HK-2 (cell line): ENCODE results near the gene HSD17B2.

Experiments used
- DNase-seq: peaks from one replicate; pipeline ENCODE4 v3.0.0-alpha.2; 2018; ENCODE audit not compliant: unreplicated experiment

Gene HSD17B2

GRCh38 chr16:82049484-82049883 lies 14.4 kb downstream of the HSD17B2 start:
- no peak for DNase-seq

- DNase-seq: no peak
Observed at GRCh38 chr16:82050506-82050905, 15.5 kb downstream of the HSD17B2 start.

DNA sequence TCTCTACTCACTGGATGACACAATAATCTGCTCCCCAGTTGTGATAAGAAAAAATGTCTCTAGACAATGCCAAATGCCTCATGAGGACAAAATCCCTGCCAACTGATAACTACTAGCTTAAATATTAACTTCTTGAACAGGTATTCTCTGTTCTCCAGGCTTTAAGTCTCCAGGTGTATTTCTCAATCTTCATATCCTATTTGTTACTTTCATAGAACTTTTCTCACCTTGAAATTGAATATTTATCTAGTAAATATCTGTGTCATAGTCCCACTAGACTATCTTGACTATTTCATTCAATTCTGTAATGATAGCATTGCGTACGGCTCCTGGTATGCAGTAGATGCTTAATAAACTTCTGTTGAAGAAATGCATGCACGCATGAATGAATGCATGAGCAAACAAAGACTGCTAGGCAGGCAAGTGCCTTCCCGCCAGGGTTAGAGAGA lies 15.9 kb downstream of the HSD17B2 start:
- no peak for DNase-seq

DNA sequence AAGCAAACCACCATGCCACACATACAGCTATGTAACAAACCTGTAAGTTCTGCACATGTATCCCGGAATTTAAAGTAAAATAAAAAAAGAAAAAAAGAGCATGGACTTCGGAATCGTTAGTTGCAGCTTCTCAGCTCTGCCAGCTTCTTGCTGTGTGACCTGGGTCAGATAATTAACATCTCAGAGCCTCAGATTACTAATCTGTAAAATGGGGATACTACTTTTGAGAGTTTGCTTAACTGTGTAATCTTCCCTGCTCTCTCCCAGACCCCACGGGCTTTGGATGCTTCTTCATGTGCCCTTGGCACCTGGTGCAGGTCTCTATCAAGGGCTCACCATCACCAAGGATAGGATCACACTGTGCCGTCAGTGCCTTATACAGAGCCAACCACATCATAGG lies 16.6 kb downstream of the HSD17B2 start:
- DNase-seq: no peak

DNA sequence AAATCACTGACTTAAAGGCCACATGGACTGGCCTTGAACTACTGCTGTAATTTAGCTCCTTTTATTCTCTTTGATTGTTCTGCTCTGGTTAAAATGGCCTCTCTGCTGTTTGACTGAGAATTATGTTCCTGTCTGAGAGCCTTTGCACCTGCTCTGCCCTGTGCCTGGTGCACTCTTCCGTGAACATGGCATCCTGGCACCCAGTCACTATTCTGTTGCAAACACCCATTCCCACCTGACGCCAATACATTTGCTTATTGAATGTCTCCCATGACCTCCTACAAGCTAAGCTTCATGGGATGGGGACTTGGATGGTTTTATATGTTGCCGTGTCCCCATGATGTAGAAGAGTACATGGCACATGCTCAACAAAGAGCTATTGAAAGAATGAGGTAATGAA lies 20.1 kb downstream of the HSD17B2 start:
- DNase-seq: no peak

- DNase-seq: no peak
Observed at GRCh38 chr16:82055728-82056549, 20.9 kb downstream of the HSD17B2 start.

- DNase-seq: no peak
Observed at GRCh38 chr16:82056550-82056896, 21.5 kb downstream of the HSD17B2 start.

DNA sequence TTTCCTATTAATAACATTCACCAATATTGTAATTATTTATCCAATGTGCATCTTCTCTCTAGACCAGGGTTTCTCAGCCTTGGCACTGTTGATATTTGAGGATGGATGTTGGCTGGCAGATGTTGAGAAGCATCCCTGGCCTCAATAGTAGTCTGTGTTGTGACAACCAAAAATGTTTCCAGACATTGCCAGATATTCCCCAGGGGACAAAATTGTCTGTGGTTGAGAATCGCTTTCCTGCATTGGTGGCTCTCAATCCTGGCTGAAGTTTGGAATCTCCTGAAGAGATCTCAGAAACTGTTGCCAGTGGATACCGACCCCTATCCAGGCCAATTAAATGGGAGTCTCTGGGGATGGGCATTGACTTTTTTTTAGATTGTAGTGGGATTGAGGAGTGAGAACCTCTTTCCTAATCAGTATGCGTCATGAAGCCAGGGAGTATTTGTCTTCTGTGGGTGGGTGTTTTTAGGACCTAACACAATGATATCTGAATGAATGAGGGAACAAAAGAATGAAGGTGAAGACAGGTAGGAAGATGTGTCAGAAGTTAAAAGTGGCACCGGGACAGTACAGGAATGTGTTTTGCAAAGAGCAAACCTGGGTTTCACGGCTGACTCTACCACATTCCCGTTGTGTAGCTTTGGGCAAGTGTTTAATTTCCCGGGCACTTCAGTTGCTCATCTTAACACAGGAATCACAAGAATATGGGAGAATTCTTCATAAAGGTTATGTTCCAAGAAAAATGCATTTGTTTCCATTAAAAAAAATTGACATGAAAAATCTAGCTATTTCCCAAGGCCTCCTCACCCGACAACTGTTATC lies 24.3 kb downstream of the HSD17B2 start:
- no peak for DNase-seq

DNA sequence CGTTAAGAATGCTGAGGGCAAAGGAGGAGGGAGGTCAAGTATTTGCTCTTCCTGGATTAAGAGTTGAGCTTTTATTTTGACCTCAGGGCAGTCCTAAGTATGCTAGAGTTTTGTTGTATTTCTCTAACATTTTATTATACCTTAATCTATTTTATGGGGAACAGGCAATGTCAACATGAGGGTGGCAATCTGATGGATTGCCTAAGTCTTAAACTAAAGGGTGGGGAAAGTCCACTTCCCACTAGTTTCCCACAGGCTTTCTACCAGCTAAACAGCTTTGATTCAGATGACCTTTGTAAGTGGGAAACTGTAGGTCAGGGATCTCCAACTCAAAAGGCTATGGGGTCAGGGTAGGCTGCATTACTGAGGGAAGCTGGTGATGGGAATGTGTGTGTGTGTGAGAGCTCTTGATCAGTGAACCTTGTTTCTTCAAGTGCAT lies 24.9 kb downstream of the HSD17B2 start:
- no peak for DNase-seq

GRCh38 chr16:82061861-82062525 lies 26.9 kb downstream of the HSD17B2 start:
- peak; percentile 6 for DNase-seq

DNA sequence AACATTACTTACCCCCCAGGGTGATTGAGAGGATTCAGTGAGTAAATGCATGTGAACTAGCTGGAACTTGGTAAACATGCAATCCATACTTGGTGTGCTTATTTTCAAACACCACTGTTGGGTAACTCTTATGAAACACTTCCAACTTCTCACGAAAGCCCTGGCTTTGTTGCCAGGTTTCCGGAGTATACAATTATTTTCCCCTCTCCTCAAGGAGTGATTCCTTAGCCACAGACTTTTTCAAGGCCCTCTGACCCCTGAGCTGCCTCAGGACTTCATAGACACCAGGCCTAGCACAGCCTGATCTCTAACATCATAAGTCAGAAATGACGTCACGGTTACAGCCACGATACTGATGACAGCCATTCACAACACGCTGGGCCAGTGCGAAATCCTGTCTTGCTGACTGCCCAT lies 27.6 kb downstream of the HSD17B2 start:
- no peak for DNase-seq

DNA sequence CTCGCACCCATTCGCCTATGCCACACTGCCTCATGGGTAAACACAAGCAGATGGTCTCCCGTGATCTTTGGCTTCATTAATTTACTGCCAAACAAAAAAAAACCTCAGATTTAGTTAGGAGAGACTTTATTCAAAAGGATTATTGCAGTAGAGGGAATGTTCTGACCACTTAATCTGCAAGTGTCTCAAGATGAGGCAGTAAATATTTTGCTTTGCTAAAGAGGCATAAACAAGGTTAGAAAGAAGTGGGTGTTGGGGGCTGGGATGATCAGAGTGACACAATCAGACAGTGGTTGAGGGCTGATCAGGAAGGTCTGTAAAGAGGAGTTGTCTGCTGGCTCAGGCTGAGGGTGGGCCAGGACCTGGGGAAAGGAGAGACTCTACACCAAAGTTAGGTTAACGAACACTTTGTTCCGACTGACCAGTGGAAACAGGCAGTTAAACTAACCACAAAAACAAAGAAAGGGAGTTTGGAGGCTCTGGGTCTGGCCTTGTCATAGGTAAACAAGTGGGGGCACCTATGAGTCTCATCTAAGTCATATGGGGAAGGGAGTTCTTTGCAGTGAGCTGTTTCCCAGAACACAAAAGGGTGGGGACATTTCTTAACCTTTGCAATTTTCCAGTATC lies 28.5 kb downstream of the HSD17B2 start:
- DNase-seq: no peak

DNA sequence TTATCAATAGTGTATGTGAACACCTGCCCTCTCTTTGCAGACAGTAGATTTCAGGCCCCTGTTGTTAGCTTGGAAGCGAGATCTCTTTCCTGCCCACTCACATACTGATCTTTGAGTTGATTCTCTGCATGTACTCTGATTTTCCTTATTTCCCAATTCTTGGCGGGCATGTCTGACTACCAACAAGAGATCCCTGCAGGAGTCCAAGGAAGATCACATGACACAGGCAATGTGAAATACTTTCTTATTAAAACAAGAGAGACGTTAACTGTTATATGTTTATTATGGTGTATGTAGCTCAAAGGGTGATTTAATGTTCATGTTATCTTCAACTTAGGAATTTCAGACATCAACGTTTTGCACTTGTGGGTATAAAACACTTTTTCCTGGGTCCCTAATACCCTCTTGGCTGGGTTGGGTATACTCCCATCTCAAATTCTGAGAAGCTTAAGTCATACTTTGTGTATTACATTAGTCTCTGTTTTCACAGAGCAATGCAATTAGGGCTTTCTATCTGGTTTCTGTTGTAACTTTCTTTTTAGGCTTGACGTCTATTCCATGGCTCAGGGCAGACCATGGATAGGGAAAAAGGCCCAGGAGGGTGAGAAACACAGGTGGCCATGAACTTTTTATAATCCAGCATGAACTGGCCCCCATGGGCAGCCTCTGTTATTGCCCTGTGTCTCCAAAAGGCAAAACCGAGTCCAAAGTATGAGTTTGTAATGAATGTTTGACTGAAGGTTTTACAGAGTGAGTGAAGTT lies 32.2 kb downstream of the HSD17B2 start:
- no peak for DNase-seq

DNA sequence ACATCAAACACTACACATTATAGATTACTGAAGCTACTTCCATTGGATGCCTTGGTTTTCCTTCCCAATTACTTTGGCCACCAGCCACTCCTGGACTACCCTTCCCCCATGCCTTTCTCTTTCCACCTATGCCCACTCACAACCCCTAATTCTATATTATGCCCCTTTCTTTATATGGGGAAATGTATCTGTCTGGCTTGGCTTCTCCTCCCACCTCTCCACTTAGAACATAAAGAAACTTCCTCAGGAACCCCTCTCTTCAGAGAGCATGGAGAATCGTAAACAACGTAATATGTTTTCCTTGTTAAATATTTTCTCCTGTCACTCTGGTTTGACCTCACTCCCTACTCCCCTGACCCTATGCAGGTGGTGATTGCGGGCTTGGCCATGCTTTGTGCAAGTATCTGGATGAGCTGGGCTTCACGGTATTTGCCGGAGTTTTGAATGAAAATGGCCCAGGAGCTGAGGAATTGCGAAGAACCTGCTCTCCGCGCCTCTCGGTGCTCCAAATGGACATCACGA lies 32.8 kb downstream of the HSD17B2 start:
- no peak for DNase-seq

DNA sequence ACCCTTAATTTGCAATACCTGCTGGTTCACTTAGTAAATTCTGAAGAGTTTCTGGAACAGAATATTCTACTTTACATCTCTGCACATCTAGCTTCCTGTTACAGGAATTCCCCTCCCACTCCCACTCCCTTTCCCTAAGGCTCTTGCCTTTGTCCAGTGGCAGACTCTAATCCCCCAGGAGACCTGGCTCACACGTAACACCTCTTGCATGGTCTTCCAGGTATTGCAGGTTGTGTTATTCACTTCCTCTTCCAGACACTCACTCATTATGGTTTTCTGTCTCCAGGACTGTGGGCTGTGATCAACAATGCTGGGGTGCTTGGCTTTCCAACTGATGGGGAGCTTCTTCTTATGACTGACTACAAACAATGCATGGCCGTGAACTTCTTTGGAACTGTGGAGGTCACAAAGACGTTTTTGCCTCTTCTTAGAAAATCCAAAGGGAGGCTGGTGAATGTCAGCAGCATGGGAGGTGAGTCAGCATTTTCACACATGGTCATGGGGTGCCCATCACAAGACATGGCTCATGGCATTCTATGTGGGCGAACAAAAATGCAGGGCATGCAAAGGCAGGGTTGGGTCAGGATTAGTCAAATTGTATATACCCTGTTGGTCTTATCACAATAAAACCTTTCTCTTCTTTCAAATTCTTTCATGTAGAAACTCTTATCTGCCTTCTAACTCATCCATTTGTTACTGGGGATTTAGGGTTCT lies 35.8 kb downstream of the HSD17B2 start:
- DNase-seq: peak; percentile 24

GRCh38 chr16:82071421-82071820 lies 36.4 kb downstream of the HSD17B2 start:
- DNase-seq: no peak

GRCh38 chr16:82072313-82072712 lies 37.3 kb downstream of the HSD17B2 start:
- DNase-seq: no peak

- DNase-seq: no peak
Observed at GRCh38 chr16:82074019-82074558, 39.0 kb downstream of the HSD17B2 start.

DNA sequence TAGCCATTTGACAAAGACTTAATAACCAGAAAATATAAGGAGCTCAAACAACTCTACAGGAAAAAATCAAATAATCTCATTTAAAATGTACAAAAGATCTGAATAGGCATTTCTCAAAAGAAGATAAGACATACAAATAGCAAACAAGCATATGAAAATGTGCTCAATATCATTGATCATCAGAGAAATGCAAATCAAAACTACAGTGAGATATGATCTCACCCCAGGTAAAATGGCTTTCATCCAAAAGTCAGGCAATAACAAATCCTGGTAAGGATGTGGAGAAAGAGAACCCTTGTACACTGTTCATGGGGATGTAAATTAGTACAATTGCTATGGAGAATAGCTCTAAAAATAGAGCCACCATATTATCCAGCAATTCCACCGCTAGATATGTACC lies 43.1 kb downstream of the HSD17B2 start:
- no peak for DNase-seq

GRCh38 chr16:82079892-82080291 lies 44.8 kb downstream of the HSD17B2 start:
- DNase-seq: no peak
